ENCODE results near the gene SLC12A2.

Gene SLC12A2

DNA sequence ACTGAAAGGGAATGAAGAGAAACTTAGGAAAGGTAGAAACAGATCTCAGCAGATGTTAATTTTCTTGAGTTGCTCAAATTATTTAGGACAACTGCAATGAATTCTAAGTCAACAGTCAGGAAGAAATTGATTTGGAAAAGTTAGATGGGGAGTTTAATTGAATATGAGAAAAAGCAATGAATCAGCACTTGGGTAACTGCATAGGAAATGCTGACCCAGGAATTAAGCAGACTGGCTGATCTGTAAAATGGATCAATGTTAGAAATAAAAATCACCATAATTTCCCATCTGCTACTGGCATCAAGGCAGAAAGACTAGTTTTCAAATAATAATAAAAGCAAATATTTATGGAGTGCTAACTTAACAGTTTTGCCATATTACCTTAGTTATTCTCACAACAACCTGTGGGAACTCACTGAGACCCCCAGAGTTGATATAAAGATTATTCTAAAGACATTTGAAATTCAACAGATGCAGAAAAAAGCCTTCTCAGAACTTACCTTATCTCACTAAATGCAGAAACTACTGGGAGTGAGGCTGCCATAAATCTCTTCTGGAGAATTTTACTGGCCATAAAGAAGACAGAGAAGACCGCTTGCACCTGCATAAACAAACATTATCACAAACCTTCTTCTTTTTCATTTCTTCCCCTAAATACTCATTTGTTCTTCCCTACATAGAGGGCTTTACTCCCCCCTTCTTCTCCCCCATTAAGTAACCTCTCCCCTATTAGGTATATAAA lies 22.8 kb upstream of the SLC12A2 start:
- TF ChIP-seq FOXK2 (IDR thresholded peaks at IDR 0.05) (no peak), HDGF (IDR thresholded peaks at IDR 0.05; ENCODE audit: borderline replicate concordance) (no peak), L3MBTL2 (conservative IDR thresholded peaks at IDR 0.05) (no peak), NFRKB (IDR thresholded peaks at IDR 0.05) (no peak), ZNF384 (IDR thresholded peaks at IDR 0.05) (no peak), FOXA1 (IDR thresholded peaks at IDR 0.05) (no peak), CTBP1 (IDR thresholded peaks at IDR 0.05; ENCODE audit: borderline replicate concordance) (no peak), TARDBP (IDR thresholded peaks at IDR 0.05) (no peak), BHLHE40 (IDR thresholded peaks at IDR 0.05; ENCODE audit: borderline replicate concordance) (no peak), PKNOX1 (IDR thresholded peaks at IDR 0.05) (no peak), SP1 (IDR thresholded peaks at IDR 0.05) (no peak), LEF1 (IDR thresholded peaks at IDR 0.05; ENCODE audit: borderline replicate concordance) (no peak), ARNT (IDR thresholded peaks at IDR 0.05) (no peak), SUZ12 (IDR thresholded peaks at IDR 0.05) (no peak), ELF4 (IDR thresholded peaks at IDR 0.05) (no peak), FOXM1 (IDR thresholded peaks at IDR 0.05; ENCODE audit: borderline replicate concordance) (no peak)
- POLR2A ChIA-PET = no interaction called here
- no peak for DNase-seq (ENCODE audit: extremely low spot score)
- CTCF ChIA-PET = no interaction called here

- TF ChIP-seq FOXM1 (IDR thresholded peaks at IDR 0.05; ENCODE audit: borderline replicate concordance) (no peak), HDGF (IDR thresholded peaks at IDR 0.05; ENCODE audit: borderline replicate concordance) (no peak), ARNT (IDR thresholded peaks at IDR 0.05) (no peak), BHLHE40 (IDR thresholded peaks at IDR 0.05; ENCODE audit: borderline replicate concordance) (no peak), NFRKB (IDR thresholded peaks at IDR 0.05) (no peak)
- CTCF ChIA-PET = no interaction called here
- POLR2A ChIA-PET = no interaction called here
- DNase-seq (ENCODE audit: extremely low spot score) = no peak
Observed at GRCh38 chr5:128062172-128062746, 21.3 kb upstream of the SLC12A2 start.

GRCh38 chr5:128074171-128074570 lies 9.4 kb upstream of the SLC12A2 start:
- CTCF ChIA-PET = no interaction called here
- POLR2A ChIA-PET = no interaction called here
- no peak for DNase-seq (ENCODE audit: extremely low spot score)
- TF ChIP-seq FOXM1 (IDR thresholded peaks at IDR 0.05; ENCODE audit: borderline replicate concordance) = no peak
- no peak for TF ChIP-seq NFRKB (IDR thresholded peaks at IDR 0.05)
- TF ChIP-seq LEF1 (IDR thresholded peaks at IDR 0.05; ENCODE audit: borderline replicate concordance) = no peak
- TF ChIP-seq SP1 (IDR thresholded peaks at IDR 0.05) = no peak
- TF ChIP-seq L3MBTL2 (conservative IDR thresholded peaks at IDR 0.05) = no peak
- no peak for TF ChIP-seq CTBP1 (IDR thresholded peaks at IDR 0.05; ENCODE audit: borderline replicate concordance)
- TF ChIP-seq SUZ12 (IDR thresholded peaks at IDR 0.05) = no peak
- TF ChIP-seq PKNOX1 (IDR thresholded peaks at IDR 0.05) = no peak
- no peak for TF ChIP-seq FOXK2 (IDR thresholded peaks at IDR 0.05)
- no peak for TF ChIP-seq HDGF (IDR thresholded peaks at IDR 0.05; ENCODE audit: borderline replicate concordance)
- TF ChIP-seq ARNT (IDR thresholded peaks at IDR 0.05) = no peak
- TF ChIP-seq TARDBP (IDR thresholded peaks at IDR 0.05) = no peak
- no peak for TF ChIP-seq ZNF384 (IDR thresholded peaks at IDR 0.05)
- TF ChIP-seq BHLHE40 (IDR thresholded peaks at IDR 0.05; ENCODE audit: borderline replicate concordance) = no peak
- no peak for TF ChIP-seq ELF4 (IDR thresholded peaks at IDR 0.05)
- TF ChIP-seq FOXA1 (IDR thresholded peaks at IDR 0.05) = no peak

DNA sequence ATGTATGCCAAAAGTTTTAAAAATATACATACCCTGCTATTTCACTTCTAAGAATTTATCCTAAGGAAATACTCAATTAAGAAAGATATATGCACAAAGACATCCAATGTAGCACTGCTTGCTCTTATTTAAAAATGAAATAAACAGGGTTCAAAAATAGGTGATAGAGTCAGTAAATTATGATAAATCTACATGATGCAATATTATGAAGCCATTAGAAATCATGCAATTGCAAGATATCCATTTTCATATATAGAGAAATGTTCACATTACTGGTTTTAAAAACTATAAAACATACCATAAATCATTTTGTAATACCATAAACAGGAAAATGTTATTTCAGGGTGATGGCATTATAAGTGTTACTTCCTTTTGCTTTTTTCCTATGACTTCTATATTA lies 8.6 kb upstream of the SLC12A2 start:
- no peak for TF ChIP-seq FOXA1 (IDR thresholded peaks at IDR 0.05)
- no peak for TF ChIP-seq LEF1 (IDR thresholded peaks at IDR 0.05; ENCODE audit: borderline replicate concordance)
- no peak for TF ChIP-seq FOXM1 (IDR thresholded peaks at IDR 0.05; ENCODE audit: borderline replicate concordance)
- TF ChIP-seq CTBP1 (IDR thresholded peaks at IDR 0.05; ENCODE audit: borderline replicate concordance) = no peak
- no peak for TF ChIP-seq L3MBTL2 (conservative IDR thresholded peaks at IDR 0.05)
- no peak for TF ChIP-seq ARNT (IDR thresholded peaks at IDR 0.05)
- ChIA-PET POLR2A (no interaction called here), CTCF (no interaction called here)
- no peak for DNase-seq (ENCODE audit: extremely low spot score)

- TF ChIP-seq ELF4 (IDR thresholded peaks at IDR 0.05) = no peak
- no peak for TF ChIP-seq FOXM1 (IDR thresholded peaks at IDR 0.05; ENCODE audit: borderline replicate concordance)
- TF ChIP-seq FOXA1 (IDR thresholded peaks at IDR 0.05) = no peak
- no peak for TF ChIP-seq HDGF (IDR thresholded peaks at IDR 0.05; ENCODE audit: borderline replicate concordance)
- CTCF ChIA-PET = interaction anchor here (0.6 to 0.8 kb wide), 2 partner anchors 14 to 50 kb away, joined by 3 read pairs; no protein-coding TSS in a partner anchor
- POLR2A ChIA-PET = no interaction called here
Observed at GRCh38 chr5:128077526-128077925, 6.0 kb upstream of the SLC12A2 start.

DNA sequence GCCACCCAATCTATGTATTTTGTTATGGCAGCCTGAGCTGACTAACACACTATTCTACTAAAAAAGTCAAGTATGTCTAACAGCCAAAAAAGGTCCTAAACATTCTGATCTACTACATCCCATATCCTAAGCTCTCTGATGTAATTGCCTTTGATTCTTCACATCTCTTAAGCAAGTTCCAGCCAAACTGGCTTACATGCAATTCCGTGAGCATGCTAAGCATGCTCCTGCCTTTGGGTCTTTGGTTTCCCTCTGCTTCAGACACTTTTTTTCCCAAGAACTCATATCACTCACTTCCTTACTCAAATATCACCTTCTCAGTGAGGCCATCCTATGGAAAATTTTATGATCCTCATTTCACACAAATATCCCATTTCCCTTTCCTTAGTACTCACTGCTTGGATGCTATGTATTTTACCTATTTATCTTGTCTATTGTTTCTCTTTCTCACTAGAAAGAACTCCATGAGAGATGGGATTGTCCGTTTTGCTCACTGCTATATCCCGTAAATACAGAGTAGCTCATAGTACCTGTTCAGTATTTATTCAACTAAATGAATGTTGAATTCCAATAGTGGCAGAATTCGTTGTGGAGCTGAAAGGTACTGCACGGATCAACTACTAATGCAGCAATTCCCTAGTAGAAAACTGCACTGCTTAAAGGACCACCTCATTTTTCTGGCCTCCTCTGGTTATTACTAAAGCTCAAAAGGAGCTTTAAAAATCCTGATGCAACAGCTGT lies 2.3 kb upstream of the SLC12A2 start:
- POLR2A ChIA-PET = interaction anchor here (0.8 to 1.6 kb wide), 3 partner anchors 9 to 198 kb away, joined by 3 to 4 read pairs (median 4); no protein-coding TSS in a partner anchor
- no peak for TF ChIP-seq SUZ12 (IDR thresholded peaks at IDR 0.05)
- TF ChIP-seq ELF4 (IDR thresholded peaks at IDR 0.05) = no peak
- no peak for TF ChIP-seq LEF1 (IDR thresholded peaks at IDR 0.05; ENCODE audit: borderline replicate concordance)
- TF ChIP-seq NFRKB (IDR thresholded peaks at IDR 0.05) = no peak
- TF ChIP-seq ZNF384 (IDR thresholded peaks at IDR 0.05) = no peak
- no peak for TF ChIP-seq ARNT (IDR thresholded peaks at IDR 0.05)
- TF ChIP-seq CTBP1 (IDR thresholded peaks at IDR 0.05; ENCODE audit: borderline replicate concordance) = no peak
- TF ChIP-seq L3MBTL2 (conservative IDR thresholded peaks at IDR 0.05) = no peak
- no peak for TF ChIP-seq PKNOX1 (IDR thresholded peaks at IDR 0.05)
- TF ChIP-seq FOXA1 (IDR thresholded peaks at IDR 0.05) = no peak
- no peak for TF ChIP-seq BHLHE40 (IDR thresholded peaks at IDR 0.05; ENCODE audit: borderline replicate concordance)
- TF ChIP-seq FOXM1 (IDR thresholded peaks at IDR 0.05; ENCODE audit: borderline replicate concordance) = no peak
- no peak for TF ChIP-seq SP1 (IDR thresholded peaks at IDR 0.05)
- no peak for TF ChIP-seq HDGF (IDR thresholded peaks at IDR 0.05; ENCODE audit: borderline replicate concordance)
- TF ChIP-seq TARDBP (IDR thresholded peaks at IDR 0.05) = no peak
- CTCF ChIA-PET = interaction anchor here (0.6 to 1.2 kb wide), 6 partner anchors 17 to 203 kb away, joined by 3 to 6 read pairs (median 3); no protein-coding TSS in a partner anchor
- DNase-seq (ENCODE audit: extremely low spot score) = peak; percentile 26

More at GRCh38 chr5:128077526-128077925, 6.0 kb upstream of the SLC12A2 start:
- DNase-seq (ENCODE audit: extremely low spot score) = no peak
